ENCODE measurements around the gene NCAPG2. TPM values are rescaled to one million over a fixed set of nuclear protein-coding genes. Genes with fewer than 3 reads are reported as not detected.

NCAPG2 gene
- polyA plus RNA-seq, 1 donor = 34.2 TPM

Other genes with a start within 250 kb of the NCAPG2 start
- gene PTPRN2, start 117.0 kb downstream of the NCAPG2 start, polyA plus RNA-seq (ENCODE audit: insufficient read length) = 5.7 TPM
- gene ESYT2, start 124.7 kb upstream of the NCAPG2 start, polyA plus RNA-seq (ENCODE audit: insufficient read length) = 47.7 TPM
- 42.0 TPM for gene DYNC2I1, start 151.8 kb upstream of the NCAPG2 start, polyA plus RNA-seq (ENCODE audit: insufficient read length)